Left renal pelvis (tissue), 4 donors: Measurements from ENCODE around the gene CDH13. TPM values are rescaled to one million over a fixed set of nuclear protein-coding genes. Genes with fewer than 3 reads are reported as not detected.

Source experiments
- DNase-seq, 4 donors: peaks; one replicate each; pipeline ENCODE4 v3.0.0-alpha.2; 2013; ENCODE audit warnings: low read depth in 4 of 4, low spot score in 3 of 4
- polyA plus RNA-seq, 4 donors: library from polyadenylated mRNA; unstranded; fragments of 120-200 nt; gene quantifications; one replicate each; pipeline ENCODE4 v1.2.1, GENCODE V29; 2013; ENCODE audit not compliant: insufficient read length in 4 of 4

CDH13 gene
- polyA plus RNA-seq, 4 donors: 4.9 to 18.0 (median 11.3) TPM

DNA sequence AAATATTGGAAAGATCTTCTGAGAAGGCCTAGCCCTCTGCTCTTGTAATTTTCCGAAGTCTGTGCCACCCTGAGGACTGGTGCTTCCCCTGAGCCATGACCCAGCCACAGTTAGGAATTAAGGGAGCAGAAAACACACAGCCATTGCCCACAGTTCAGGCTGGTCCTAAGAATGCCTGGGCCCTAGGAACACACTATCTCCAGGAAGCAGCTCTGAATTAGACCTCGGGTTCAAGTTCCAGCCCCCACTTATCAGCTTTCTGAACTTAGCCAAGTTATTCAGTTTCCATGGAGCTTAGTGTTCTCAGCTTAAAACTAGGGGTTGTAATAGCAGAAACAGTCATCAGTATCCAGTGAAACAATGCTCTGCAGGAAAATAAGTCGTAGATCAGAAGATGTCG, 56.0 kb downstream of the CDH13 start:
- DNase-seq: no peak

DNA sequence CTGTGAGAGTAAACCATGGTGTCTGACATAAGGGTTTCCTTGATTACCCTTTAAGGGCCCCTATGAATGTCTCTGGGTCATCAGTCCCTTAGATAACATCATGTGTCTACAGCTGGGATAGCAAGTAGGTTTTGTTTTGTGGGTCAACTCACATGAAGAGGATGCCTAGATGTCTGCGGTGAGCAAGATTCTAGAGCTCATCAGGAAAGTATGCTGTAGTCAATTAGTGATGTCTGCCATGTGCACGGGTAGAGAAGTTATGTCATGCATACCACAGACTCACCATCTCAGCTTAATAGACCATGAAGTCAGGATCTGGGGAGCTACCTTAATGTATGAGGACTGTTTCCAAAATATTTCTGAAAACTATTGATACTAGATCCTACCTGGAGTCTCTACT, 57.5 kb downstream of the CDH13 start:
- no peak for DNase-seq

DNA sequence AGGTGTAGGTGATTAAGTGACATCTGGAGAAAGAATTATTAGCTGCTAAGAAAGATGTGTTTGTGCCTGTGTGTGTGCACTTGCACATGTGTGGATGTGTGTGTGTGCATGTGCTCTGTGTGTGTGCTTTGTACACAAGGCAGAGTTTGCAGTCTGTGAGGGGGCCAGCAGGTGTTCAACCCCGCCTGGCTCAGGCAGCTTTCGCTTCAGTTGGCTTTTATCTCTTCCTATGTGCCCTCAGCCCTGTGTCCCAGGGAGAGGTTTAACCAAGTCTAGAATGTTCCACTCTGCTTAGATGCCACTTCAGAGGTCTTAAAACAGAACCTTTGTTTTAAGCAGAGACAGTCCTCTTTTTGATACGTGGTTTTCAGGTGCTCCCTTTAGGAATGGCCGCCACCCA, 58.8 kb downstream of the CDH13 start:
- no peak for DNase-seq

DNA sequence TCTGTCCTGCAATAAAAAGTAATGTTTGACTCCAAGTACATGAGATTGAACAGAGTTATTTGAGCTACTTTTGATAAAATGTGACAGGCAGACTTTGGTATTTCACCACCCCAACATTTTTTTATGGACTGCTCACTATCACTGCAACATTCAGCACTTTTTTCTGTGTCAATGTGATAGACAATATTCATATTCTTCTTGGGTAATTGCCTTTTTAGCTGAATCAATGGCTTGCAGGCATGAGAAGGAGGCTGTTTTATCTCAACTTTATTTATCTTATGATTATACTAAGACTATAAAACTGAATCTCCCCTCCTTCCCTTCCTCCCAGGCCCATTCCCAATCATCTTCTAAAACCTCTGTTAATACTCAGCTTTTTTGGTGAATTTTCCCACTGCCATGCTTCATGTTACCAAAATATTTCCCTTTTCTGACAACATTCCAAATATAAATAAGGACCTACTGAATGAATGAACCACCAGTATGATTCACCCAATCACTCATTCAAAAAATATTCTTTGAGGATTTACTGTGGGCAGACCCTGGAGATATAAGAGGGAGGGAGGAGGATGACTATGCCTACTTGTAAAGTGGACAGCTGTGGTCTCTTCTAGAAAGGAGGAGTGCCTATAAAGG, 67.6 kb downstream of the CDH13 start:
- no peak for DNase-seq

DNA sequence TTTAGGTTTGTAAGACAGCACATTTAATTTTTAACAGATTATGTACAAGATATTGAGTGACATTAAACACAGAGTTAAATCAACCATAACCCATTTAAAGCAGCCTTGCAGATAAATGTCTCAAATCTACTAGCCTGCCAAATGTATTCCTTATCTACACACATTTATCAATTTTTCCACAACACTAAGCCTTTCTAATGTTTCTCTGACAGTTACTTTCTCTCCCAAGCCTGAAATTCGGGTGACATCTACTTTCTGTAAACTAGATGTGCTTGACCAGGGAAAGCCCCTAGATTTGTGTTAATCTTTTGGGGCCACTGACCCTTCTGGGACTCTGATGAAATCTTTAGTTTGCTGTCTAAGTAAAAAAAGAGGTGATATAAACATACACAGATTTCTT, 69.0 kb downstream of the CDH13 start:
- no peak for DNase-seq

DNA sequence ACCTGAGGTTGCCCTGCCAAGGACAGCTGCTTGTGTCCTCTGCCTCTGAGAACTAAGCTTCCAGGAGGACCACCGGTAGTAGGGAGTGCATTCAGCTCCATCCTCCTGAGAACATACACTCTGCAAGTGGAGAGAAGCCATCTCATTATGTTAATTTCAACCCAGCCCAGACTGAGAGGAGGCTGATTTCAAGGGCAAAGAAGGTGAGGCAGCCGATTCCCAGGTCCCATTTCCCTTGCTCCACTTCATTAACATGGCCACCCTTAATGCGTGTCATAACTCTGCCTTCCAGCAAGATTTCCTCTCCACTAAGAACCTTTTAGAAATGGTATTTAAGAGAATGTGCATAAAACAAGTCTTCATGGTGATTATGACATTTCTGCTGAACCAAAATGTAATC, 72.5 kb downstream of the CDH13 start:
- no peak for DNase-seq

DNA sequence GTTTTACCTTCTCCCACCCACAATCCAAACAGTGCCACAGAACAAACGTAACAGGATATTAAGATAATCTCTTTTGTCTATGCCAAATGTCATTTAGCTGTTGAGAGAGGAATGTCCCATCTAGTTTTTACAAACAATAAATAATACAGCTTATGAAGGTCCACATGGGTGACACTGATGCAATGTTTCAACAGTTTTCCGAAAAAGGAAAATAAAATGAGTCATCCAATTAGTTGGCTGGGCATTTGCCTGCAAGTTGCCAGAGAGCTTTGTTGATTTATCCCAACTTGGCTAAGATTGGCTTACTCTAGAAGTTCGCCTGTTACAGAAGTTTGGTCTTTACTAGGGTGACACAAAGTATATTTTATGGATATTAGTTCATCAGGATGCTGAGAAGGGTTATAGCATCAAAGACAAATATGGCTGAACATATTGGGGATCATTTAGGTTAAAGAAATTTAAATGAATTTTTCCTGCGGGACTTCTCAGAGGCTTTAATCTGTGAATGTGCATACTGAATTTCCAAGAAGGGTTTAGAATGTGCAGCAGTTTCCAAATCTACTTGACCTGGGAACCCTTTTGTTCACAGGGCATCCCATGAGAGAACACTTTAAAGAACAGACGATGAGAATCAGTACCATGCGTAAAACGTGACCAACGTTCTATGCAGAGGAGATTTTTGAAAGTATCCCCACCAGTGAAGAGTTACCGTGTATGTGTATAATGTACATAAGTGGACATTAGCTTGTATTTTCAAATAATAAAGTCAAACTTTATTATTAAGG, 73.1 kb downstream of the CDH13 start:
- no peak for DNase-seq

DNA sequence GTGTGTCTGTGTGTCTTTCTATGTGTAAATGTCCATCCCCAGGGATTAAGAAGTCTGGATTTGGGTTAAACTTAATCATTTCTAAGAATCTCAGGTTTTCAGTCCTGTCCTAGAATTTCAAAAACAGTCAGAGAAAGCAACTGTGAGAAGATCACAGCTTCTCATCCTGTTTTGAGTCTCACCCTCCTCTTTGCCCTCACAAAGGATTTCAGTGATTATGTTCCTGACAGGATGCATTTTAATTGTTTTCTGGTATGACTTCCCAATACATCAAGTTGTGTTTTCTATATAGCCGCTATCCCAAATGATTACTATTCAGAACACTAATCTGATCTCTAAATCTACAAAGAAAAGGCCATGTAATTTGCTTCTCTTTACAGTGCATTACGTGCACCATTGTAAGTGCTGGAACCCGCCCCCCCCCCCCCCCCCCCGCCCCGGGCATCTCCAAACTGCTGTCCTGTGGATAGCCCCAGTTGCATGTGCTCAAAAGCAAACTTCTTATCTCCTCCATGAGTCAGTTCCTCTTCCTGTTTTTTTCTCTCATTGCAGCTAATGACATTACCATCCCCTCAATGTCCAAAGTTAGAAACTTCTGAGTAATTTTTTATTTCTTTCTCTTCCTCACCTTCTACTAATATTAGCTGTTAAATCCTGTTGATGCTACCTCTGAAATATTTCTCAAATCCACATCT, 73.9 kb downstream of the CDH13 start:
- no peak for DNase-seq

DNA sequence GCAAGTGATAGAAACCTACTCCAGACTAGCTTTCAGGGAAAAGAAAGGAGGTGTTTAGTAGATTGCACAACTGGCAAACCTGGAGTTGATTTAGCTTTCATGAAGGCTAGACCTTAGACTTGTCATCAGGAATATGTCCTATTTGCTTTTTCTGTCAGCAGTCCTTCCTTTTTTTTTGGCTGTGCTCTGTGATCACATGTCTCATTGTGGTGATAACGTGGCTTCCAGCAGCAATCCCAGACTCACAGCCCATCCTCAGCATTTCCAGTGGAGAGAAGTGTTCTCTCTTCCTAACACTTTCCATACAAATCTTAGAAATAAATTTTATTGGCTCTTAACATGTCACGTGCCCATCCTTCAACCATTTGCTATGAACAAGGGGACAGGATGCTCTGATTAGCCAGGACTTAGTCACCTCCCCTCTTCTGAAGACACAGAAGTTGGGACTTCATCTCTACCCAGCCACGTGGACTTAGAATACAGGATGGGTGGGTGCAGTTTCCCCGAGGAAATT, 74.7 kb downstream of the CDH13 start:
- DNase-seq: no peak

DNA sequence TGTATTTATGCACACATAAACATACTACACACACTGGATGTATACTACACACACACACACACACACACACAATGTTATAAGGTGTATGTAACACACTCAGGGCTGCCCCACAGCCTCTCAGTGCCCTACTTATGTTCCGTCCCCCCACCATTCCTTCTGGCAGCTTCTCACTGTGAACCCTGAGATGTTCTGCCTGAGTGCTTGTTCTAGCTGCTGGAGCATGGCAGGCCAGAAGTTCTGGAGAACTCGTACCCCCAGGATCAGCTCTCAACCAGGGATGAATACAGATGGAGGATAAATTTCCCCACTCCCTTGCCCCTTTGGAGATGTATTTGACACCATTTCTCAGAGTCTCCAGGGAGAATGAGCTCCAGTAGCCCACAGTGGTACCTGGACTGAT, 76.4 kb downstream of the CDH13 start:
- no peak for DNase-seq

DNA sequence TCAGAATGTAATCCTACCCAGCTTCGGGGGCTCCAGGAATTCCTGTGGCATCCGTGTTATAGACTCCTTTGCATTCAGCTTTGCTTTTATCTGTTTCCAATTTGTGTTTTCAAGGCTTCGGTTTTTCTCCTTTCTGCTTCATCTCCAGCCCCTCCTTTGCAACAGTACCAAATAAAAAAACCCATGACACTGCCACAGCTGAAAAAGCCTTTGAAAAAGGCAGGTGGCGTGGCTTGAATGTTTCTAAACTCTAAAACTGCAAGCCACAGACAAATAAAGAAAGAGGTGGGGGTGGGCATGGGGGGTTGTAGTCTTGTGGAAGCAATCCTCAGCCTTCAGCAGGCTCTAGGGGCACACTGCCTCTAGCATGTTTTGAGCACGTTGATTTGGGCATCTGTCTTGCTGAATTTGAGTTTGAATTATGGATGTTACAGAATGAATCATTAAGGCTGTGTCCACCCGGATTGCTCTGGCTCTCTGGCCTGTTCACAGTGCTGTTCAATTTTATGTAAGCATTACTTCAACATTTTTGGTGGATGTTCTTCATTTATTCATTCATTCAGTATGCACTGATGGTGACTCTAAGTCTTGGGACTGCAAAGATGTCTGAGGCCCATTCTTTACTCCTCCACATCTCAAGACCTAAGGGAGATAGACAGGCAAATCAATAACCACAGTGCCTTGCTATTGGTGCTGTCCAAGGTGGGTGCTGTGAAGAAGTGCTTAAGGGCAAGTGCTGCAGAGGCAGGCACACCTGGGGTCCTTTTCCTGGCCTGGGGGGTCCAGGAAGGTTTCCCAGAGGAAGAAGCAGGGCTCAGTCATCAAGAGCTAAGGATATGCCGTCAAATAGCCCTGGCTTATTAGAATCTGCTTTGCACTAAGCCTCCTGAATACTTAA, 77.4 kb downstream of the CDH13 start:
- no peak for DNase-seq

DNA sequence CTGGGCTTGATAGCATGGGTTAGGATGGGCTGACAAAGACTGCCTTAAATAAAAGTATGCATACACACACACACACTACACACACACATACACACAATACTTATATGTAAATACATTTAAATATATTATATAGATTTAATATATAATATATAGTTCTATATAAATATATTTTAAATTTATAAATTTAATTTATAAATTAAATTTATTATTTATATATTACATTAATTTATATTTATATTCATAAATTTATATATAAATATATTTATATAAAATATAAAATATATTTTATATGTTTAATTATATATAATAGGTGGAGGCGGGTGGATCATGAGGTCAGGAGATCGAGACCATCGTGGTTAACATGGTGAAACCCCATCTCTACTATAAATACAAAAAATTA, 83.2 kb downstream of the CDH13 start:
- DNase-seq: no peak

DNA sequence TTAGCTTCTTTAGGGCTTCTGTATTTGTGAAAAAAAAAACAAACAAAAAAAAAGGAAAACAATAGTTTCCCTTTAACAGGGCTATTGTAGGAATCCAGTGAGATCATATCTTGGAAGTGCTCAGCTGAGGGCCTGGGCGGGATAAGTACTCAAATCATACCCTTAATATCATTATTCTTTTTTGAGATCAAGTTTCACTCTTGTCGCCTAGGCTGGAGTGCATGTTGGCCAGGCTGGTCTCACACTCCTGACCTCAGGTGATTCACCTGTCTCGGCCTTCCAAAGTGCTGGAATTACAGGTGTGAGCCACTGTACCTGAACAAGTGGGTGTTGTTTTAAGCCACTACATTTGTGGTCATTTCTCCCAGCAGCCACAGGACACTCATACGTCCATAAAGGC, 87.0 kb downstream of the CDH13 start:
- DNase-seq: no peak

DNA sequence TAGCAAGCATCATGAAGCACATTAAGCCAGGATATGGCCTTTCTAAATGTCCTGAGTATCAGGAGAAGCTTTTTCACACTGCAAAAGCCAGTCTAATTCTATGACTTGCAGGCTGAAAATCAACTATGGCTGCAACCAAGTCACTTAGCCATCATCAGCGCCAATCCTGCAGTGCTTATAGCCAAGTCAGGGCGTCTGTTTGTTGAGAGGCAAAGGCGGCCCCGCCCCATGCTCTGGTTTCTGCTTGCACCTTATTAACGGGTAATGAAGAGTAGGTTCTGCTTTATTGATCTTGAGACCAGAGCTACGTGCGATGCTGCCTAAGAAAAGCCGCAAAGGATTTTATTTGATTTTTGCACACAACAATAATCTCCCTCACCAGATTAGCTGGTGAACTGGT, 88.4 kb downstream of the CDH13 start:
- DNase-seq: no peak

DNA sequence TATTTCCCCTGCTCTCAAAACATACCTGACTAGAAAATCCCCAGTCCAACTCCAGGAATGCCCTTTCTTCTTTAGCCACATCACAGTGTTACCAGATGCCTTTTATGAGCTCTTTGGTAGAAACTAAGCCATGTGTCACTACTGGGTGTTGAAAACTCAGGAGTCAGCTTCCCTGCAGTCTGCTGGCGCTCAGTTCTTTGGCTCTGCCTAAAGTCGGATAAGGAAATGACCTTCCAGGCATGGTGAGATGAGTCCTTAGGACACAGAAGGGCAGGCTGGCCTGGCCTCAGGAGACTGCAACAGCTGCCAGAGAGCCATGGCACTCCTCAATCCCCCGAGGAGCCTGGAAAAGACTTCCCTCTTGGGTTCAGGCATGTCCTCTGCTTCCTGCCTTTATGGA, 89.1 kb downstream of the CDH13 start:
- no peak for DNase-seq

DNA sequence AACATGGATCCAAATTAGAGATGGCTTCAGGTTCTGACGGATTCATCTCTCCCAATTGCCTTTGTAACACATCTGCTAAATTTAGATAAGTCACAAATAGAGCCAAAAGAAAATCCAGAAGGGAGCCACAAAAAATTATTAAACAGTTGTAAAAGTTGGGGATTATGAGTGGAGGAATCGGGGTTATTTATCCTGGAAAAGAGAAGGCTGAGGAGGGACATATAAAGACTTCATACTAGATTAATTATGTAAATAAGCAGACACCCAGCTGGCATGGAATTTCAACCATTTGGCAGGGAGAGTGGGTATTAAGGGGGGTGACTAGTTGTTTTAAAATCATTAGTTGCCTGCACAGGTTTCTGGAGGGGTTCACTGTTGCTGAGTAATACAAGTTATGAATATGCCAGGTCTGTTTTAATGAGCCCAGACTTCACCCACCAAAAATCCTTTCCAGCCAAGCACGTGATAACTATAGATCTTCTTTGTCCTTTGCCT, 89.6 kb downstream of the CDH13 start:
- no peak for DNase-seq

DNA sequence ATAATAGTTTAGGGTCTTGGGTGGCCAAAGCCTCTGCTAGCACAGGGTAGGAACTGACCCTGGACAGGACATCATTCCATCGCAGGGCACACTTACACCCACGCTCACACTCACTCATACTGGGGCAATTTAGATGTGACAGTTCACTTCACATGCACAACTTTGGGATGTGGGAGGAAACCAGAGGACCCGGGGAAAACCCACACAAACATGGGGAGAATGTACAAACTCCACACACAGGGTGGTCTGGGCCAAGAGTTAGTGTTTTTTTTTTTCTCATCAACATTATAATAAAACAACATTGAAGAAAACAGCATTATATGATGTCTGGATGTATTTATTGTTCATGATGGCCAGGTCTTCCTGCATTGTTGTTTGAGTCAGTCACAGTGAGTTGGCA, 93.6 kb downstream of the CDH13 start:
- DNase-seq: no peak

DNA sequence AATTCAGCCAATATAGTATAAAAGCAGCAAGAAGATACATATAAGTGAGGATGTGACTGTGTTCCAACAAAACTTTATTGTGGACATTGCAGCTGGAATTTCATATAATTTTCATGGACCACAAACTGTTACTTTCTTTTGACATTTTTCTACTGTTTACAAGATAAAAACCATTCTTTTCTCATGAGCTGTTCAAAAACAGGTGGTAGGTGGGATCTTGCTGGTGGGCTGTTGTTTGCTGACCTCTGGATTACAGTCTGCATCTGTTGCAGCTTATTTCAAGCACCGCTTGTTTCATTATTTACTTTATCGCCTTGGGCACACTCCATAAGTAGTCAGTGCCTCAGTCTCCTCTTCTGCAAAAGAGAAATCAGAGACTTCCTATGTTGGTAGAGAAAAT, 99.5 kb downstream of the CDH13 start:
- DNase-seq: no peak

DNA sequence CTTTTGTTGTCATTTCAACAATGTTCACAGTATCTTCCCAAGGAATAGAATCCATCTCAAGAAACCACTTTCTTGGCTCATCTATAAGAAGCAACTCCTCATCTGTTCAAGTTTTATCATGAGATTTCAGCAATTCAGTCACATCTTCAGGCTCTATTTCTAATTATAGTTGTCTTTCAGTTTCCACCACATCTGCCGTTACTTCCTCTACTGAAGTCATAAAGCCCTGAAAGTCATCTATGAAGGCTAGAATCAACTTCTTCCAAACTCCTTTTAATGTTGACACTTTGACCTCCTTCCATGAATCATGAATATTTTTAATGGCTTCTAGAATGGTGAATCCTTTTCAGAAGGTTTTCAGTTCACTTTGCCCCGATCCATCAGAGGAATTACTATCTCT, 102.1 kb downstream of the CDH13 start:
- DNase-seq: no peak

DNA sequence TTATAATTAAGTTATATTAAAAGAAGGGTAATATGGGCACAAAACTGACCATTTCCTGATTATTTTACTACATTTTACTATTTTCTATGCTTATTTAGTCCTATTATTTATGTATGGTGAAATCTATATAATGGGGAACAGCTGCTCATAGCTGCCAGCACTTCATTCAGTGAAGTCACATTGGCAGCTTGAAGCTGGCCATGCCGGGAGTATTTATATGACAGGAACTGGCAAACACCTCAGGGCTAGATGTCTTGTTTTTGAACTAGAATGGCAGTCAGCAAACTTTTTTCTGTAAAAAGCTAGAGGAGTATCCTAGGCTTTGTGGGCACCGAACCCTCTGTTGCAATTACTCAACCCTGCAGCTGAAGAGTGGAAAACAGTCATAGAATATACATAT, 104.1 kb downstream of the CDH13 start:
- DNase-seq: no peak

DNA sequence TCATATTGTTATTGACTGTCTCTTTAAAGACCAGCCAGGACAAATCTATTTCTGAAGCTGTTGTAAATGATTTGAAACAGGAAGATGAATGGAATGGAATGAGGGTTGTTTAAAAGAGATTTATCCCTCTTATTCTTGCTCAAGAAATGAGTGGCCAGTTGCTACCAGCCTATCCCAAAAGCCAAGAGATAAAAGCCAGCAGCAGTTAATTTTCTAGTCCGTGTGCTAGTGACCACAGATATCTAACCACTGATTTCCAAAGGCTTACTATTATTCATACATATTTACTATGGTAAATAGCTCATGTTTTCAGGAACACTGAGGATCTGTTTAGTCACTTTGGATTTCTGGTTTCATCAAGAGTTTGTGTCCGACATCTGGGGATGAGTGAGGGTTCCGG, 105.7 kb downstream of the CDH13 start:
- DNase-seq: no peak
